ENCODE measurements around the gene MYB. TPM values are rescaled to one million over a fixed set of nuclear protein-coding genes. Genes with fewer than 3 reads are reported as not detected.

The MYB gene
- total and polyA plus RNA-seq, 2 of the 8 experiments (the other 6 are each of a cell fraction or from before 2014, with no cell fraction given), result 4.0 to 7.6 TPM

GRCh38 chr6:135260612-135261011, 79.5 kb downstream of the MYB start (continued):
- TF ChIP-seq, protein P1, sequence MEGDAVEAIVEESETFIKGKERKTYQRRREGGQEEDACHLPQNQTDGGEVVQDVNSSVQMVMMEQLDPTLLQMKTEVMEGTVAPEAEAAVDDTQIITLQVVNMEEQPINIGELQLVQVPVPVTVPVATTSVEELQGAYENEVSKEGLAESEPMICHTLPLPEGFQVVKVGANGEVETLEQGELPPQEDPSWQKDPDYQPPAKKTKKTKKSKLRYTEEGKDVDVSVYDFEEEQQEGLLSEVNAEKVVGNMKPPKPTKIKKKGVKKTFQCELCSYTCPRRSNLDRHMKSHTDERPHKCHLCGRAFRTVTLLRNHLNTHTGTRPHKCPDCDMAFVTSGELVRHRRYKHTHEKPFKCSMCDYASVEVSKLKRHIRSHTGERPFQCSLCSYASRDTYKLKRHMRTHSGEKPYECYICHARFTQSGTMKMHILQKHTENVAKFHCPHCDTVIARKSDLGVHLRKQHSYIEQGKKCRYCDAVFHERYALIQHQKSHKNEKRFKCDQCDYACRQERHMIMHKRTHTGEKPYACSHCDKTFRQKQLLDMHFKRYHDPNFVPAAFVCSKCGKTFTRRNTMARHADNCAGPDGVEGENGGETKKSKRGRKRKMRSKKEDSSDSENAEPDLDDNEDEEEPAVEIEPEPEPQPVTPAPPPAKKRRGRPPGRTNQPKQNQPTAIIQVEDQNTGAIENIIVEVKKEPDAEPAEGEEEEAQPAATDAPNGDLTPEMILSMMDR (IDR thresholded peaks at IDR 0.05; ENCODE audit: control extremely low read depth in 1 of 3, insufficient read depth in 1 of 3, low read depth in 1 of 3, low read length in 3 of 3), result no peak
- TF ChIP-seq SIN3A (conservative IDR thresholded peaks at IDR 0.05 in 1 of 2, IDR thresholded peaks at IDR 0.05 in 1 of 2; ENCODE audit: low read depth in 1 of 2, low read length in 2 of 2) (no peak), SP1 (IDR thresholded peaks at IDR 0.05; ENCODE audit: low read depth, low read length) (no peak), KDM1A (IDR thresholded peaks at IDR 0.05; ENCODE audit: borderline replicate concordance, low read length) (no peak)

Data from H1 (cell line).